Measurements from ENCODE around the gene DPH5.

GRCh38 chr1:100989306-100990077, 36.1 kb downstream of the DPH5 start:
- no peak for TF ChIP-seq CTCF (IDR thresholded peaks at IDR 0.05)
- no peak for TF ChIP-seq EZH2 (IDR thresholded peaks at IDR 0.05; ENCODE audit: borderline replicate concordance, insufficient read depth, low read depth, low read length, poor library complexity, severe bottlenecking)
